Endodermal cell (in vitro differentiated cells): Measurements from ENCODE around the gene DPP10. TPM values are rescaled to one million over a fixed set of nuclear protein-coding genes. Genes with fewer than 3 reads are reported as not detected.
A peak's percentile ranks its signal among the peaks of the same experiment; 100 is the strongest.

Experiments
- DNase-seq: peaks from one replicate; pipeline ENCODE4 v3.0.0-alpha.2; 2017
- H3K27ac ChIP-seq: 2 replicates; pipeline ENCODE4 v1.5.1; 2013; ENCODE audit warnings: mild to moderate bottlenecking, low read depth, low read length, moderate library complexity
- H3K27me3 ChIP-seq: 2 replicates; pipeline ENCODE4 v1.6.1; 2013; ENCODE audit warnings: mild to moderate bottlenecking, low read length, moderate library complexity; ENCODE audit not compliant: insufficient read depth, control insufficient read depth, poor library complexity, severe bottlenecking
- H3K36me3 ChIP-seq: 2 replicates; pipeline ENCODE4 v1.7.0; 2013; ENCODE audit warnings: mild to moderate bottlenecking, low read length, moderate library complexity; ENCODE audit not compliant: control insufficient read depth, insufficient read depth
- H3K4me1 ChIP-seq: one replicate; pipeline ENCODE4 v1.7.0; 2013; ENCODE audit warnings: low read length; ENCODE audit not compliant: control insufficient read depth, insufficient read depth
- H3K4me3 ChIP-seq: 2 replicates; pipeline ENCODE4 v1.5.1; 2013; ENCODE audit warnings: mild to moderate bottlenecking, low read length, moderate library complexity
- H3K9ac ChIP-seq: 2 replicates; pipeline ENCODE4 v1.6.1; 2013; ENCODE audit warnings: mild to moderate bottlenecking, low read length, moderate library complexity; ENCODE audit not compliant: poor library complexity, severe bottlenecking; ENCODE audit errors: extremely low read depth
- H3K9me3 ChIP-seq: 2 replicates; pipeline ENCODE4 v1.6.1; 2013; ENCODE audit warnings: mild to moderate bottlenecking, low read length, moderate library complexity; ENCODE audit not compliant: control insufficient read depth
- H3K27ac Mint-ChIP-seq: 2 replicates; pipeline ENCODE4 v1.8.0; 2020; ENCODE audit warnings: mixed read lengths
- H3K27me3 Mint-ChIP-seq: 2 replicates; pipeline ENCODE4 v1.8.0; 2021; ENCODE audit warnings: mild to moderate bottlenecking, mixed read lengths; ENCODE audit not compliant: insufficient read depth
- H3K36me3 Mint-ChIP-seq: 2 replicates; pipeline ENCODE4 v1.8.0; 2020; ENCODE audit warnings: low read depth, mixed read lengths
- H3K4me1 Mint-ChIP-seq: 2 replicates; pipeline ENCODE4 v1.8.0; 2020; ENCODE audit warnings: mixed read lengths
- H3K4me3 Mint-ChIP-seq: 2 replicates; pipeline ENCODE4 v1.8.0; 2020; ENCODE audit warnings: mild to moderate bottlenecking, moderate library complexity, mixed read lengths
- H3K9me3 Mint-ChIP-seq: 2 replicates; pipeline ENCODE4 v1.8.0; 2020; ENCODE audit warnings: mild to moderate bottlenecking, mixed read lengths
- WGBS, 2 experiments: methylation state at CpG; one replicate each; pipeline versions ENCODE4 v1.1.5 to v1.1.7; 2013; ENCODE audit warnings: missing lambda C conversion rate in 2 of 2, mixed read lengths in 1 of 2; ENCODE audit not compliant: insufficient coverage in 1 of 2, insufficient read length in 1 of 2; 5-methylcytosine and 5-hydroxymethylcytosine counted together
- total RNA-seq, 2 donors: library from RNA; stranded (reverse); fragmentation: NEBNext Ultra II Directional in 1 of 2; extraction: Animal tissue kit (Norgen Biotek cat#: 25700) in 1 of 2; gene quantifications; 2 replicates in 1 of 2; 3 replicates in 1 of 2; pipeline ENCODE4 v1.2.1, GENCODE V29; 2021
- TF ChIP-seq, protein P1 (sequence below): fragments of 200-600 bp; sonication (generic); conservative IDR thresholded peaks from 2 replicates; pipeline ENCODE4 v1.5.0; 2021; ENCODE audit warnings: antibody characterized with exemption, mild to moderate bottlenecking

The DPP10 gene
- total RNA-seq, 2 donors from 2014 or later = 8.2 to 19.2 TPM

DNA sequence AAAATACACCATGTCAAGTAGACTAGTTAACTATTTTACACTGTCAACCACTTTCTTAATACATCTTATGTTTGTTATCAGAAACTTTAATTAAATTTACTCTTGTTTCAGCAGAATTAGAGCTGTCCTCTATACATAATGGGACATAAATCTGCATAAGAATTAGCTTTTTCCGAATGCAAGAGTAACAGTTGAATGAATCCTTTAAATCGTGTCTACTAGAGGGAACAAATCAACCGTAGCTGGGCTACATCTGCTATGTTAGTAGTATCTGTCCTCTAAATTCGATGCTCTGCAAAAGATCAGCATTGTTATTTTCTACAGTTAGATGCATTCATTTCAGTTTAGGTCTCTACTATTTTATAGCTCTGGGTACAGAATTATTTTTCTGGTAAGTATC is 1090.6 kb downstream of the DPP10 start:
- no peak overlapping the region for H3K4me3 Mint-ChIP-seq
- H3K9ac ChIP-seq = no peak overlapping the region
- 55 to 80% methylated on average over 4 of the region's 4 CpGs for WGBS, 2 experiments
- TF ChIP-seq, protein P1, sequence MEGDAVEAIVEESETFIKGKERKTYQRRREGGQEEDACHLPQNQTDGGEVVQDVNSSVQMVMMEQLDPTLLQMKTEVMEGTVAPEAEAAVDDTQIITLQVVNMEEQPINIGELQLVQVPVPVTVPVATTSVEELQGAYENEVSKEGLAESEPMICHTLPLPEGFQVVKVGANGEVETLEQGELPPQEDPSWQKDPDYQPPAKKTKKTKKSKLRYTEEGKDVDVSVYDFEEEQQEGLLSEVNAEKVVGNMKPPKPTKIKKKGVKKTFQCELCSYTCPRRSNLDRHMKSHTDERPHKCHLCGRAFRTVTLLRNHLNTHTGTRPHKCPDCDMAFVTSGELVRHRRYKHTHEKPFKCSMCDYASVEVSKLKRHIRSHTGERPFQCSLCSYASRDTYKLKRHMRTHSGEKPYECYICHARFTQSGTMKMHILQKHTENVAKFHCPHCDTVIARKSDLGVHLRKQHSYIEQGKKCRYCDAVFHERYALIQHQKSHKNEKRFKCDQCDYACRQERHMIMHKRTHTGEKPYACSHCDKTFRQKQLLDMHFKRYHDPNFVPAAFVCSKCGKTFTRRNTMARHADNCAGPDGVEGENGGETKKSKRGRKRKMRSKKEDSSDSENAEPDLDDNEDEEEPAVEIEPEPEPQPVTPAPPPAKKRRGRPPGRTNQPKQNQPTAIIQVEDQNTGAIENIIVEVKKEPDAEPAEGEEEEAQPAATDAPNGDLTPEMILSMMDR = no peak
- no peaks in the 10 kb centered on the region for H3K36me3 ChIP-seq
- no peaks in the 10 kb centered on the region for H3K4me1 Mint-ChIP-seq
- H3K36me3 Mint-ChIP-seq = no peaks in the 10 kb centered on the region
- no peaks in the 10 kb centered on the region for H3K27me3 Mint-ChIP-seq
- no peaks in the 10 kb centered on the region for H3K9me3 ChIP-seq
- H3K4me3 ChIP-seq = no peak overlapping the region
- DNase-seq = no peak
- peaks cover 2% of the 10 kb centered on the region for H3K9me3 Mint-ChIP-seq
- H3K4me1 ChIP-seq = no peaks in the 10 kb centered on the region
- H3K27ac ChIP-seq = no peak overlapping the region
- H3K27me3 ChIP-seq = no peaks in the 10 kb centered on the region
- H3K27ac Mint-ChIP-seq = no peak overlapping the region

DNA sequence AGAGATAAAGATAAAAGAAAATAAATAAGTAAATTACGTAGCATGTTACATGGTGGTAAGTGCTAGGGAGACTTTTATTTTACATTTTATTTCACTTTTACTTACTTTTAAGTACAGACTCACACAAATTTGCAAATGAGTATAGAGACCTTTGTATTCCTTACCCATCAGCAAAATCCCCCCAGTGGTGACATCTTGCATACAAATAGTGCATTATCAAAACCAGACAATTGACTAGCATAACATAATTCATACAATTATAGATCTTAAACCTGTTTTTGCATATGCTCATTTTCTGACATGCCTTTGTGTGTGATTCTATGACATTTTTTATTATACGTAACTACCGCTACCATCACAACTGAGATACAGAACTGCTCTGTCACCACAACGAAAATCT is 1099.4 kb downstream of the DPP10 start:
- no peaks in the 10 kb centered on the region for H3K36me3 Mint-ChIP-seq
- Histone ChIP-seq H3K9ac (no peak overlapping the region), H3K27me3 (no peaks in the 10 kb centered on the region), H3K9me3 (no peaks in the 10 kb centered on the region), H3K36me3 (no peaks in the 10 kb centered on the region), H3K4me1 (peaks cover 3% of the 10 kb centered on the region), H3K4me3 (no peak overlapping the region), H3K27ac (no peak overlapping the region)
- DNase-seq = no peak
- TF ChIP-seq, protein P1 = peak; percentile 53
- no peak overlapping the region for H3K4me3 Mint-ChIP-seq
- WGBS, 2 experiments = 93 to 98% methylated on average over 2 to 3 of the region's 4 CpGs
- no peaks in the 10 kb centered on the region for H3K27me3 Mint-ChIP-seq
- no peak overlapping the region for H3K27ac Mint-ChIP-seq
- H3K4me1 Mint-ChIP-seq = peaks cover 23% of the 10 kb centered on the region
- no peaks in the 10 kb centered on the region for H3K9me3 Mint-ChIP-seq

DNA sequence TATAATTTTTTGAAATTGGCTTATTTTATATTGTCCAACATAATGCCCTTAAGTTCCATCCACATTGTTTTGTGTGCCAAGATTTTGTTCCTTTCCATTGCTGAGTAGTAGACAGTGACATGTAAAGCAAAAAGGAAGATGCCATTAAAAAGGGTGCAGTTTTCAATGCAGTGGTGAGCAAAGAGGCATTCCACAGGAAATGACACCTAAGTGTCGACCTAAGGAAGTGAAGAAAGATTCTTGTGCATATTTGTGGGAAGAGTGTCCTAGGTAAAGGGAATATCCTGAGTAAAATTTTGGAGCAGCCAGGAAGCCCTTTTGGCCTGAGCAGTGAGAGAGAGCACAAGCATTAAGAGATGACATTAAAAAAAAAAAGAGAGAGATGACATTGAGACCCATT is 1099.9 kb downstream of the DPP10 start:
- no peak overlapping the region for H3K4me3 Mint-ChIP-seq
- no peak overlapping the region for H3K9ac ChIP-seq
- TF ChIP-seq, protein P1 = no peak
- H3K4me1 Mint-ChIP-seq = peaks cover 25% of the 10 kb centered on the region
- no peak overlapping the region for H3K4me3 ChIP-seq
- H3K27ac ChIP-seq = no peak overlapping the region
- H3K9me3 ChIP-seq = no peaks in the 10 kb centered on the region
- no peaks in the 10 kb centered on the region for H3K9me3 Mint-ChIP-seq
- H3K27me3 Mint-ChIP-seq = no peaks in the 10 kb centered on the region
- no peaks in the 10 kb centered on the region for H3K27me3 ChIP-seq
- H3K36me3 Mint-ChIP-seq = no peaks in the 10 kb centered on the region
- 82 to 92% methylated on average over 1 of the region's 1 CpG for WGBS, 2 experiments
- no peak for DNase-seq
- no peak overlapping the region for H3K27ac Mint-ChIP-seq
- H3K4me1 ChIP-seq = peaks cover 4% of the 10 kb centered on the region
- no peaks in the 10 kb centered on the region for H3K36me3 ChIP-seq
